Activated naive CD4-positive, alpha-beta T cell treated with anti-CD3 and anti-CD28 coated beads, Interleukin-2, amount 50 U/mL, for 16 hours (primary cell): Measurements from ENCODE around the gene VPS13D.

Experiments used
- DNase-seq: peaks from one replicate; pipeline ENCODE4 v3.0.0-alpha.2; 2020

Gene VPS13D

GRCh38 chr1:12339811-12340543 is 110.1 kb downstream of the VPS13D start:
- no peak for DNase-seq

GRCh38 chr1:12340544-12340930 is 110.7 kb downstream of the VPS13D start:
- no peak for DNase-seq

GRCh38 chr1:12341667-12342066 is 111.8 kb downstream of the VPS13D start:
- DNase-seq: no peak

GRCh38 chr1:12342401-12343003 is 112.7 kb downstream of the VPS13D start:
- no peak for DNase-seq

GRCh38 chr1:12343823-12344487 is 114.1 kb downstream of the VPS13D start:
- DNase-seq: no peak

- DNase-seq: no peak
These were observed 114.9 kb downstream of the VPS13D start for GRCh38 chr1:12344596-12345349.

- no peak for DNase-seq
These were observed 115.8 kb downstream of the VPS13D start for GRCh38 chr1:12345350-12346217.

- DNase-seq: no peak
These were observed 116.8 kb downstream of the VPS13D start for GRCh38 chr1:12346483-12347151.

GRCh38 chr1:12348113-12348512 is 118.3 kb downstream of the VPS13D start:
- DNase-seq: no peak

- no peak for DNase-seq
These were observed 124.2 kb downstream of the VPS13D start for GRCh38 chr1:12353981-12354380.

- no peak for DNase-seq
These were observed 126.4 kb downstream of the VPS13D start for GRCh38 chr1:12356004-12356890.

- DNase-seq: no peak
These were observed 128.7 kb downstream of the VPS13D start for GRCh38 chr1:12358499-12358898.

- DNase-seq: no peak
These were observed 129.7 kb downstream of the VPS13D start for GRCh38 chr1:12359359-12360133.

- no peak for DNase-seq
These were observed 138.8 kb downstream of the VPS13D start for GRCh38 chr1:12368646-12369045.

- no peak for DNase-seq
These were observed 139.4 kb downstream of the VPS13D start for GRCh38 chr1:12369258-12369657.

GRCh38 chr1:12370333-12370975 is 140.6 kb downstream of the VPS13D start:
- no peak for DNase-seq

GRCh38 chr1:12371053-12371452 is 141.2 kb downstream of the VPS13D start:
- no peak for DNase-seq

GRCh38 chr1:12372180-12372579 is 142.3 kb downstream of the VPS13D start:
- DNase-seq: no peak

- DNase-seq: no peak
These were observed 142.9 kb downstream of the VPS13D start for GRCh38 chr1:12372761-12373160.
